H1 (cell line): ENCODE results near the gene OR2F1. TPM values are rescaled to one million over a fixed set of nuclear protein-coding genes. Genes with fewer than 3 reads are reported as not detected.

Experiments used
- EP300 ChIP-seq, 2 experiments: IDR thresholded peaks; 1 replicate in 1 of 2; 2 replicates in 1 of 2; pipeline ENCODE4 v1.6.1; 2011 to 2012; ENCODE audit warnings: low read depth in 2 of 2, low read length in 2 of 2, mild to moderate bottlenecking in 2 of 2, borderline replicate concordance in 1 of 2, inconsistent platforms in 1 of 2, moderate library complexity in 1 of 2
- EZH2 ChIP-seq: fragments of 200-600 bp; sonication (generic); IDR thresholded peaks from 2 replicates; pipeline ENCODE4 v1.7.1; 2012; ENCODE audit warnings: low read depth, mild to moderate bottlenecking, moderate library complexity, low read length, inconsistent platforms; ENCODE audit not compliant: severe bottlenecking
- GTF2F1 ChIP-seq: IDR thresholded peaks from 2 replicates; pipeline ENCODE4 v1.6.1; 2012; ENCODE audit warnings: low read depth, low read length, improper control_type of control experiment, borderline replicate concordance
- KDM1A ChIP-seq: fragments of 200-600, 300-600 bp; sonication (generic); IDR thresholded peaks from 2 replicates; pipeline ENCODE4 v1.7.1; 2016; ENCODE audit warnings: mild to moderate bottlenecking, low read length, borderline replicate concordance
- POLR2A ChIP-seq, 2 experiments: IDR thresholded peaks; 1 replicate in 1 of 2; 2 replicates in 1 of 2; pipeline ENCODE4 v1.6.1; 2011; ENCODE audit warnings: low read depth in 2 of 2, low read length in 2 of 2, mild to moderate bottlenecking in 2 of 2; ENCODE audit errors: control extremely low read depth in 1 of 2
- RAD21 ChIP-seq, 2 experiments: IDR thresholded peaks in 1 of 2; conservative IDR thresholded peaks in 1 of 2; 2 replicates each; pipeline ENCODE4 v1.6.1; 2011; ENCODE audit warnings: low read depth in 2 of 2, low read length in 2 of 2, improper control_type of control experiment in 1 of 2, inconsistent platforms in 1 of 2, mild to moderate bottlenecking in 1 of 2, moderate library complexity in 1 of 2
- RBBP5 ChIP-seq: IDR thresholded peaks from 2 replicates; pipeline ENCODE4 v1.7.1; 2012; ENCODE audit warnings: low read depth, mild to moderate bottlenecking, inconsistent platforms, low read length, moderate library complexity, borderline replicate concordance
- RFX5 ChIP-seq: IDR thresholded peaks from 2 replicates; pipeline ENCODE4 v1.6.1; 2011; ENCODE audit warnings: low read depth, low read length, improper control_type of control experiment, borderline replicate concordance
- TCF12 ChIP-seq: IDR thresholded peaks from 2 replicates; pipeline ENCODE4 v1.6.1; 2011; ENCODE audit warnings: low read depth, mild to moderate bottlenecking, low read length
- polyA plus RNA-seq, 7 experiments: library from polyadenylated mRNA; depleted of rRNA in 3 of 7; stranded (reverse) in 5 of 7; unstranded in 2 of 7; fragments of >200 nt in 5 of 7; fragments of 200-250 nt in 2 of 7; gene quantifications; 1 replicate in 5 of 7; 2 replicates in 1 of 7; 4 replicates in 1 of 7; pipeline versions ENCODE4 v1.2.1 to v1.2.3, GENCODE V29; 2011 to 2013; ENCODE audit warnings: missing spikeins in 2 of 7, mixed read lengths in 2 of 7
- total RNA-seq: library from RNA; stranded (reverse); fragmentation: NEBNext Ultra II Directional; extraction: Animal tissue kit (Norgen Biotek cat#: 25700); gene quantifications from 2 replicates; pipeline ENCODE4 v1.2.1, GENCODE V29; 2021
- TF ChIP-seq, protein P1 (sequence below): fragments of 300-600 bp; sonication (generic); IDR thresholded peaks from 2 replicates; pipeline ENCODE4 v1.7.1; 2012; ENCODE audit warnings: low read length, moderate library complexity, mild to moderate bottlenecking, inconsistent platforms; ENCODE audit not compliant: insufficient replicate concordance

Gene OR2F1
- total and polyA plus RNA-seq, 2 of the 8 experiments (the other 6 are each of a cell fraction or from before 2014, with no cell fraction given), result 0.19 TPM; not detected in 1

DNA sequence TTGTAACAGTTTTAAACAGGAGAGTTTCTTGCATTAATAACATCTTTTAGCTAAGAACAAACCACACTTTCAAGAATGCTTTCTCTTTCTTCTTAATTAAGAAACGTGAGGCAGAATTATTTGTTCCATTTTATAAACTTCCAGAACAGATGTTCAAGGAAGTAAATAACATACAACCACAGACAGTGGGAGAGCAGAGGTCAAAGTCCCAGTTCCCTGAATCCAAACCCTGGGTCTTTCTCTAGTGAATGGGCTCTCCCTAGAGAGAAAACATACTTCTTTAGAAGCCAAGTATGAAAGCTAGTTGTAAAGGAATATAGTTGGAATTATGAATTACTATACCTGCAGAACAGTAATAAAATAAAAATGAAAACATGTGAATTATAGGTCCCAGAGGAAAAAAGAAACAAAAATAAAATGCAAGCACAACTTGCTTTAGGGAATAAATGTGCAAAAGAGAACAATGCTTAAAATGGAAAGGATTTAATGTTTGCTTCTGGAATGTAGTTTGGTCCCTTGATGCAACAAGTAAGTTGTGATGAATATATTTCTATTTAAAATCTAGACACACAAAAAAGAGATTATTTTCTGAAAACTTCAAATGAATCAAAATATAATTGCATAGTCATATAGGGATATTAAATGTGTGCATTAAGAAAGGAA lies 51.5 kb downstream of the OR2F1 start (continued):
- TF ChIP-seq, protein P1, sequence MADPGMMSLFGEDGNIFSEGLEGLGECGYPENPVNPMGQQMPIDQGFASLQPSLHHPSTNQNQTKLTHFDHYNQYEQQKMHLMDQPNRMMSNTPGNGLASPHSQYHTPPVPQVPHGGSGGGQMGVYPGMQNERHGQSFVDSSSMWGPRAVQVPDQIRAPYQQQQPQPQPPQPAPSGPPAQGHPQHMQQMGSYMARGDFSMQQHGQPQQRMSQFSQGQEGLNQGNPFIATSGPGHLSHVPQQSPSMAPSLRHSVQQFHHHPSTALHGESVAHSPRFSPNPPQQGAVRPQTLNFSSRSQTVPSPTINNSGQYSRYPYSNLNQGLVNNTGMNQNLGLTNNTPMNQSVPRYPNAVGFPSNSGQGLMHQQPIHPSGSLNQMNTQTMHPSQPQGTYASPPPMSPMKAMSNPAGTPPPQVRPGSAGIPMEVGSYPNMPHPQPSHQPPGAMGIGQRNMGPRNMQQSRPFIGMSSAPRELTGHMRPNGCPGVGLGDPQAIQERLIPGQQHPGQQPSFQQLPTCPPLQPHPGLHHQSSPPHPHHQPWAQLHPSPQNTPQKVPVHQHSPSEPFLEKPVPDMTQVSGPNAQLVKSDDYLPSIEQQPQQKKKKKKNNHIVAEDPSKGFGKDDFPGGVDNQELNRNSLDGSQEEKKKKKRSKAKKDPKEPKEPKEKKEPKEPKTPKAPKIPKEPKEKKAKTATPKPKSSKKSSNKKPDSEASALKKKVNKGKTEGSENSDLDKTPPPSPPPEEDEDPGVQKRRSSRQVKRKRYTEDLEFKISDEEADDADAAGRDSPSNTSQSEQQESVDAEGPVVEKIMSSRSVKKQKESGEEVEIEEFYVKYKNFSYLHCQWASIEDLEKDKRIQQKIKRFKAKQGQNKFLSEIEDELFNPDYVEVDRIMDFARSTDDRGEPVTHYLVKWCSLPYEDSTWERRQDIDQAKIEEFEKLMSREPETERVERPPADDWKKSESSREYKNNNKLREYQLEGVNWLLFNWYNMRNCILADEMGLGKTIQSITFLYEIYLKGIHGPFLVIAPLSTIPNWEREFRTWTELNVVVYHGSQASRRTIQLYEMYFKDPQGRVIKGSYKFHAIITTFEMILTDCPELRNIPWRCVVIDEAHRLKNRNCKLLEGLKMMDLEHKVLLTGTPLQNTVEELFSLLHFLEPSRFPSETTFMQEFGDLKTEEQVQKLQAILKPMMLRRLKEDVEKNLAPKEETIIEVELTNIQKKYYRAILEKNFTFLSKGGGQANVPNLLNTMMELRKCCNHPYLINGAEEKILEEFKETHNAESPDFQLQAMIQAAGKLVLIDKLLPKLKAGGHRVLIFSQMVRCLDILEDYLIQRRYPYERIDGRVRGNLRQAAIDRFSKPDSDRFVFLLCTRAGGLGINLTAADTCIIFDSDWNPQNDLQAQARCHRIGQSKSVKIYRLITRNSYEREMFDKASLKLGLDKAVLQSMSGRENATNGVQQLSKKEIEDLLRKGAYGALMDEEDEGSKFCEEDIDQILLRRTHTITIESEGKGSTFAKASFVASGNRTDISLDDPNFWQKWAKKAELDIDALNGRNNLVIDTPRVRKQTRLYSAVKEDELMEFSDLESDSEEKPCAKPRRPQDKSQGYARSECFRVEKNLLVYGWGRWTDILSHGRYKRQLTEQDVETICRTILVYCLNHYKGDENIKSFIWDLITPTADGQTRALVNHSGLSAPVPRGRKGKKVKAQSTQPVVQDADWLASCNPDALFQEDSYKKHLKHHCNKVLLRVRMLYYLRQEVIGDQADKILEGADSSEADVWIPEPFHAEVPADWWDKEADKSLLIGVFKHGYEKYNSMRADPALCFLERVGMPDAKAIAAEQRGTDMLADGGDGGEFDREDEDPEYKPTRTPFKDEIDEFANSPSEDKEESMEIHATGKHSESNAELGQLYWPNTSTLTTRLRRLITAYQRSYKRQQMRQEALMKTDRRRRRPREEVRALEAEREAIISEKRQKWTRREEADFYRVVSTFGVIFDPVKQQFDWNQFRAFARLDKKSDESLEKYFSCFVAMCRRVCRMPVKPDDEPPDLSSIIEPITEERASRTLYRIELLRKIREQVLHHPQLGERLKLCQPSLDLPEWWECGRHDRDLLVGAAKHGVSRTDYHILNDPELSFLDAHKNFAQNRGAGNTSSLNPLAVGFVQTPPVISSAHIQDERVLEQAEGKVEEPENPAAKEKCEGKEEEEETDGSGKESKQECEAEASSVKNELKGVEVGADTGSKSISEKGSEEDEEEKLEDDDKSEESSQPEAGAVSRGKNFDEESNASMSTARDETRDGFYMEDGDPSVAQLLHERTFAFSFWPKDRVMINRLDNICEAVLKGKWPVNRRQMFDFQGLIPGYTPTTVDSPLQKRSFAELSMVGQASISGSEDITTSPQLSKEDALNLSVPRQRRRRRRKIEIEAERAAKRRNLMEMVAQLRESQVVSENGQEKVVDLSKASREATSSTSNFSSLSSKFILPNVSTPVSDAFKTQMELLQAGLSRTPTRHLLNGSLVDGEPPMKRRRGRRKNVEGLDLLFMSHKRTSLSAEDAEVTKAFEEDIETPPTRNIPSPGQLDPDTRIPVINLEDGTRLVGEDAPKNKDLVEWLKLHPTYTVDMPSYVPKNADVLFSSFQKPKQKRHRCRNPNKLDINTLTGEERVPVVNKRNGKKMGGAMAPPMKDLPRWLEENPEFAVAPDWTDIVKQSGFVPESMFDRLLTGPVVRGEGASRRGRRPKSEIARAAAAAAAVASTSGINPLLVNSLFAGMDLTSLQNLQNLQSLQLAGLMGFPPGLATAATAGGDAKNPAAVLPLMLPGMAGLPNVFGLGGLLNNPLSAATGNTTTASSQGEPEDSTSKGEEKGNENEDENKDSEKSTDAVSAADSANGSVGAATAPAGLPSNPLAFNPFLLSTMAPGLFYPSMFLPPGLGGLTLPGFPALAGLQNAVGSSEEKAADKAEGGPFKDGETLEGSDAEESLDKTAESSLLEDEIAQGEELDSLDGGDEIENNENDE, result no peak
- TF ChIP-seq EZH2 (no peak), TCF12 (no peak), KDM1A (no peak), GTF2F1 (no peak), RAD21 (IDR thresholded peaks at IDR 0.05 in 1 of 2, conservative IDR thresholded peaks at IDR 0.05 in 1 of 2; ENCODE audit: low read depth in 2 of 2, low read length in 2 of 2) (no peak), RFX5 (no peak), EP300 (IDR thresholded peaks at IDR 0.05; ENCODE audit: borderline replicate concordance in 1 of 2, low read depth in 2 of 2, low read length in 2 of 2) (no peak), RBBP5 (no peak), POLR2A (IDR thresholded peaks at IDR 0.05; ENCODE audit: control extremely low read depth in 1 of 2, low read depth in 2 of 2, low read length in 2 of 2) (no peak)
